ENCODE results near the gene PHACTR1. TPM values are rescaled to one million over a fixed set of nuclear protein-coding genes. Genes with fewer than 3 reads are reported as not detected.

PHACTR1 gene
- total RNA-seq, 8 experiments from 2014 or later = 2.7 to 24.5 (median 16.4) TPM

GRCh38 chr6:12845224-12846004 is 128.8 kb downstream of the PHACTR1 start:
- no peak for ATAC-seq (replicated peaks in 6 of 8)
- no peak overlapping the region for H3K4me3 ChIP-seq

GRCh38 chr6:12848964-12849808 is 132.6 kb downstream of the PHACTR1 start:
- peak in 4 of 8 experiments; percentile 24 to 83 (median 70) for ATAC-seq (replicated peaks in 6 of 8)
- no peak overlapping the region for H3K27ac ChIP-seq
- H3K4me1 ChIP-seq (replicated peaks in 1 of 2) = peaks cover 3 to 17% of the 10 kb centered on the region in 2 donors
- H3K4me3 ChIP-seq = no peak overlapping the region
- 29 to 84% (median 68%) methylated on average over 1 to 13 of the region's 13 CpGs for WGBS, 10 experiments
- in situ Hi-C loops (cut with MboI; ENCODE audit: low pct_unique_long_range_greater_than_20kb in 2 of 9, low sequenced_read_pairs in 9 of 9, unreplicated experiment in 9 of 9) = no loop called here

More at GRCh38 chr6:12845224-12846004, 128.8 kb downstream of the PHACTR1 start:
- Histone ChIP-seq H3K4me1 (replicated peaks in 1 of 2) (peaks cover 3 to 17% of the 10 kb centered on the region in 2 donors), H3K27ac (no peak overlapping the region)
- in situ Hi-C loops (cut with MboI; ENCODE audit: low pct_unique_long_range_greater_than_20kb in 2 of 9, low sequenced_read_pairs in 9 of 9, unreplicated experiment in 9 of 9) = no loop called here
- 44 to 88% (median 63%) methylated on average over 2 to 6 of the region's 10 CpGs for WGBS, 10 experiments

GRCh38 chr6:12849809-12850198 is 133.2 kb downstream of the PHACTR1 start:
- Histone ChIP-seq H3K4me1 (replicated peaks in 1 of 2) (peaks cover 3 to 14% of the 10 kb centered on the region in 2 donors), H3K27ac (no peak overlapping the region), H3K4me3 (no peak overlapping the region)
- 38 to 100% (median 86%) methylated on average over 1 of the region's 1 CpG; no CpG with 5 or more reads in 1 of the 10 experiments for WGBS, 10 experiments
- peak in 3 of 8 experiments; percentile 29 to 56 (median 37) for ATAC-seq (replicated peaks in 6 of 8)
- in situ Hi-C loops (cut with MboI; ENCODE audit: low pct_unique_long_range_greater_than_20kb in 2 of 9, low sequenced_read_pairs in 9 of 9, unreplicated experiment in 9 of 9) = no loop called here

- Histone ChIP-seq H3K4me3 (no peak overlapping the region), H3K27ac (no peak overlapping the region), H3K4me1 (replicated peaks in 1 of 2) (peaks cover 0 to 9% of the 10 kb centered on the region in 2 donors)
- ATAC-seq (replicated peaks in 6 of 8) = peak in 1 of 8 experiments; percentile 14
- WGBS, 10 experiments = 39 to 100% (median 67%) methylated on average over 2 to 6 of the region's 6 CpGs
- in situ Hi-C loops (cut with MboI; ENCODE audit: low pct_unique_long_range_greater_than_20kb in 2 of 9, low sequenced_read_pairs in 9 of 9, unreplicated experiment in 9 of 9) = no loop called here
These were observed 134.6 kb downstream of the PHACTR1 start for GRCh38 chr6:12851123-12851695.

GRCh38 chr6:12861603-12862002 is 145.0 kb downstream of the PHACTR1 start:
- ATAC-seq (replicated peaks in 6 of 8) = no peak
- peaks cover 4 to 10% of the 10 kb centered on the region in 2 donors for H3K4me1 ChIP-seq (replicated peaks in 1 of 2)
- no peak overlapping the region for H3K4me3 ChIP-seq
- no peak overlapping the region for H3K27ac ChIP-seq
- in situ Hi-C loops (cut with MboI; ENCODE audit: low pct_unique_long_range_greater_than_20kb in 2 of 9, low sequenced_read_pairs in 9 of 9, unreplicated experiment in 9 of 9) = no loop called here
- 11 to 100% (median 85%) methylated on average over 1 to 2 of the region's 2 CpGs for WGBS, 10 experiments

GRCh38 chr6:12865117-12865516 is 148.6 kb downstream of the PHACTR1 start:
- no peak overlapping the region for H3K27ac ChIP-seq
- in situ Hi-C loops (cut with MboI; ENCODE audit: low pct_unique_long_range_greater_than_20kb in 2 of 9, low sequenced_read_pairs in 9 of 9, unreplicated experiment in 9 of 9) = no loop called here

GRCh38 chr6:12865671-12866181 is 149.2 kb downstream of the PHACTR1 start:
- H3K27ac ChIP-seq = no peak overlapping the region
- in situ Hi-C loops (cut with MboI; ENCODE audit: low pct_unique_long_range_greater_than_20kb in 2 of 9, low sequenced_read_pairs in 9 of 9, unreplicated experiment in 9 of 9) = no loop called here
- peak in 5 of 8 experiments; percentile 20 to 79 (median 74) for ATAC-seq (replicated peaks in 6 of 8)
- H3K4me3 ChIP-seq = no peak overlapping the region
- peaks cover 4 to 16% of the 10 kb centered on the region in 2 donors for H3K4me1 ChIP-seq (replicated peaks in 1 of 2)
- WGBS, 10 experiments = 0 to 100% (median 43%) methylated on average over 1 to 3 of the region's 4 CpGs; no CpG with 5 or more reads in 2 of the 10 experiments

More at GRCh38 chr6:12865117-12865516, 148.6 kb downstream of the PHACTR1 start:
- H3K4me1 ChIP-seq (replicated peaks in 1 of 2) = peaks cover 4 to 15% of the 10 kb centered on the region in 2 donors
- whole genome bisulfite sequencing, 10 experiments = 14 to 100% (median 90%) methylated on average over 1 to 3 of the region's 3 CpGs; no CpG with 5 or more reads in 3 of the 10 experiments
- peak in 1 of 8 experiments; percentile 2 for ATAC-seq (replicated peaks in 6 of 8)
- no peak overlapping the region for H3K4me3 ChIP-seq

GRCh38 chr6:12866422-12867029 is 150.0 kb downstream of the PHACTR1 start:
- no peak overlapping the region for H3K4me3 ChIP-seq
- in situ Hi-C loops (cut with MboI; ENCODE audit: low pct_unique_long_range_greater_than_20kb in 2 of 9, low sequenced_read_pairs in 9 of 9, unreplicated experiment in 9 of 9) = no loop called here
- no peak for ATAC-seq (replicated peaks in 6 of 8)
- WGBS, 10 experiments = 14 to 100% (median 48%) methylated on average over 1 to 5 of the region's 6 CpGs; no CpG with 5 or more reads in 1 of the 10 experiments
- peaks cover 4 to 16% of the 10 kb centered on the region in 2 donors for H3K4me1 ChIP-seq (replicated peaks in 1 of 2)
- no peak overlapping the region for H3K27ac ChIP-seq

GRCh38 chr6:12869816-12870432 is 153.4 kb downstream of the PHACTR1 start:
- 33 to 100% (median 64%) methylated on average over 1 to 2 of the region's 2 CpGs; no CpG with 5 or more reads in 1 of the 10 experiments for WGBS, 10 experiments
- Histone ChIP-seq H3K4me1 (replicated peaks in 1 of 2) (peaks cover 4 to 20% of the 10 kb centered on the region in 2 donors), H3K27ac (no peak overlapping the region), H3K4me3 (no peak overlapping the region)
- in situ Hi-C loops (cut with MboI; ENCODE audit: low pct_unique_long_range_greater_than_20kb in 2 of 9, low sequenced_read_pairs in 9 of 9, unreplicated experiment in 9 of 9) = no loop called here
- no peak for ATAC-seq (replicated peaks in 6 of 8)

GRCh38 chr6:12873691-12874090 is 157.1 kb downstream of the PHACTR1 start:
- Histone ChIP-seq H3K4me1 (replicated peaks in 1 of 2) (peaks cover 0 to 10% of the 10 kb centered on the region in 2 donors), H3K27ac (no peak overlapping the region), H3K4me3 (no peak overlapping the region)
- ATAC-seq (replicated peaks in 6 of 8) = peak in 3 of 8 experiments; percentile 45 to 75 (median 55)
- in situ Hi-C loops (cut with MboI; ENCODE audit: low pct_unique_long_range_greater_than_20kb in 2 of 9, low sequenced_read_pairs in 9 of 9, unreplicated experiment in 9 of 9) = no loop called here

- peak in 6 of 8 experiments; percentile 19 to 92 (median 82) for ATAC-seq (replicated peaks in 6 of 8)
- WGBS, 10 experiments = 0 to 88% (median 46%) methylated on average over 2 to 6 of the region's 6 CpGs; no CpG with 5 or more reads in 2 of the 10 experiments
- in situ Hi-C loops (cut with MboI; ENCODE audit: low pct_unique_long_range_greater_than_20kb in 2 of 9, low sequenced_read_pairs in 9 of 9, unreplicated experiment in 9 of 9) = loop anchor here in 5 of 9 experiments (25.0 kb wide), 1 partner anchor 238 kb away; no protein-coding TSS in a partner anchor
- Histone ChIP-seq H3K27ac (no peak overlapping the region), H3K4me3 (no peak overlapping the region), H3K4me1 (replicated peaks in 1 of 2) (peaks cover 0 to 6% of the 10 kb centered on the region in 2 donors)
These were observed 158.5 kb downstream of the PHACTR1 start for GRCh38 chr6:12875051-12875450.

GRCh38 chr6:12878741-12879140 is 162.2 kb downstream of the PHACTR1 start:
- 29 to 100% (median 84%) methylated on average over 1 to 4 of the region's 4 CpGs; no CpG with 5 or more reads in 2 of the 10 experiments for WGBS, 10 experiments
- no peak overlapping the region for H3K27ac ChIP-seq
- H3K4me3 ChIP-seq = no peak overlapping the region
- in situ Hi-C loops (cut with MboI; ENCODE audit: low pct_unique_long_range_greater_than_20kb in 2 of 9, low sequenced_read_pairs in 9 of 9, unreplicated experiment in 9 of 9) = loop anchor here in 5 of 9 experiments (25.0 kb wide), 1 partner anchor 241 kb away; no protein-coding TSS in a partner anchor
- no peak for ATAC-seq (replicated peaks in 6 of 8)
- H3K4me1 ChIP-seq (replicated peaks in 1 of 2) = peaks cover 0 to 4% of the 10 kb centered on the region in 2 donors
